HepG2 (cell line): ENCODE data around the gene PTCD3. TPM values are rescaled to one million over a fixed set of nuclear protein-coding genes. Genes with fewer than 3 reads are reported as not detected.
A peak's percentile ranks its signal among the peaks of the same experiment; 100 is the strongest.

Experiments used
- HNF4G ChIP-seq, 2 experiments: sonication (generic) in 1 of 2; formaldehyde crosslinking in 1 of 2; IDR thresholded peaks; 2 replicates each; pipeline versions ENCODE4 v1.4.0 to v1.6.1; 2011 to 2020; ENCODE audit warnings: borderline replicate concordance in 2 of 2, low read depth in 2 of 2, mild to moderate bottlenecking in 2 of 2, low read length in 1 of 2, missing genetic modification reagents in 1 of 2, moderate library complexity in 1 of 2
- ISL2 ChIP-seq: sonication (generic); formaldehyde crosslinking; IDR thresholded peaks from 2 replicates; pipeline ENCODE4 v1.5.0; 2020; ENCODE audit warnings: missing genetic modification reagents
- MAFK ChIP-seq, 2 experiments: IDR thresholded peaks in 1 of 2; conservative IDR thresholded peaks in 1 of 2; 2 replicates each; pipeline ENCODE4 v1.6.1; 2011; ENCODE audit warnings: improper control_type of control experiment in 2 of 2, low read length in 2 of 2
- MEF2D ChIP-seq: sonication (generic); formaldehyde crosslinking; IDR thresholded peaks from 2 replicates; pipeline ENCODE4 v1.5.1; 2020; ENCODE audit warnings: mild to moderate bottlenecking, missing genetic modification reagents
- THYN1 ChIP-seq: sonication (generic); formaldehyde crosslinking; IDR thresholded peaks from 2 replicates; pipeline ENCODE4 v1.8.1; 2023; ENCODE audit warnings: low read depth, mild to moderate bottlenecking, moderate library complexity, missing genetic modification reagents, borderline replicate concordance
- ZBED4 ChIP-seq: sonication (generic); formaldehyde crosslinking; IDR thresholded peaks from 2 replicates; pipeline ENCODE4 v1.4.0; 2020; ENCODE audit warnings: missing genetic modification reagents, borderline replicate concordance
- ZBTB39 ChIP-seq: sonication (generic); formaldehyde crosslinking; IDR thresholded peaks from 2 replicates; pipeline ENCODE4 v1.5.0; 2020; ENCODE audit warnings: missing genetic modification reagents
- ZBTB46 ChIP-seq: sonication (generic); formaldehyde crosslinking; IDR thresholded peaks from 2 replicates; pipeline ENCODE4 v1.4.0; 2020; ENCODE audit warnings: mild to moderate bottlenecking, missing genetic modification reagents, borderline replicate concordance
- ZGPAT ChIP-seq: IDR thresholded peaks from 2 replicates; pipeline ENCODE4 v1.6.1; 2016; ENCODE audit warnings: mild to moderate bottlenecking
- ZNF17 ChIP-seq: sonication (generic); formaldehyde crosslinking; IDR thresholded peaks from 2 replicates; pipeline ENCODE4 v1.5.0; 2020; ENCODE audit warnings: mild to moderate bottlenecking, missing genetic modification reagents
- ZNF749 ChIP-seq: sonication (generic); formaldehyde crosslinking; IDR thresholded peaks from 2 replicates; pipeline ENCODE4 v1.8.0; 2022; ENCODE audit warnings: mild to moderate bottlenecking, missing genetic modification reagents, moderate library complexity, borderline replicate concordance
- ZNF839 ChIP-seq: sonication (generic); formaldehyde crosslinking; IDR thresholded peaks from 2 replicates; pipeline ENCODE4 v1.4.0; 2020; ENCODE audit warnings: missing genetic modification reagents, mild to moderate bottlenecking, borderline replicate concordance
- polyA plus RNA-seq, 8 experiments: library from polyadenylated mRNA; depleted of rRNA in 3 of 8; stranded (reverse) in 7 of 8; unstranded in 1 of 8; fragments of >200 nt; fragmentation: Illumina TruSeq in 4 of 8; extraction: Trizol in 4 of 8; gene quantifications; 2 replicates each; pipeline versions ENCODE4 v1.2.1 to v1.2.3, GENCODE V29; 2011 to 2016; ENCODE audit warnings: low read depth in 4 of 8, missing spikeins in 1 of 8, mixed read lengths in 1 of 8; ENCODE audit not compliant: insufficient read depth in 1 of 8
- total RNA-seq, 5 experiments: library from RNA; depleted of rRNA; stranded (reverse); fragments of >200 nt; fragmentation: Illumina TruSeq; extraction: Trizol; gene quantifications; 2 replicates each; pipeline ENCODE4 v1.2.3, GENCODE V29; 2016; ENCODE audit warnings: low read depth in 1 of 5
- TF ChIP-seq, protein P1 (sequence below): sonication (generic); formaldehyde crosslinking; IDR thresholded peaks from 2 replicates; pipeline ENCODE4 v1.5.1; 2020; ENCODE audit warnings: mild to moderate bottlenecking, missing genetic modification reagents, moderate library complexity

Gene PTCD3
- total and polyA plus RNA-seq, 2 of the 13 experiments (the other 11 are each of a cell fraction or from before 2014, with no cell fraction given) = 124 to 309 TPM

GRCh38 chr2:86105252-86105968 lies 625 bp upstream of the PTCD3 start, which contains the start of gene POLR1A (continued):
- TF ChIP-seq ZNF749 (no peak), ZBTB46 (no peak), MEF2D (no peak; the same call in 1 of the 2 replicates), ZGPAT (CRISPR knock-in tag) (no peak), THYN1 (CRISPR knock-in tag) (no peak), ZBTB39 (CRISPR knock-in tag) (no peak), ISL2 (no peak), ZBED4 (CRISPR knock-in tag) (0 out of 2 replicates have a peak, but pooled peaks have one; percentile 50), MAFK (conservative IDR thresholded peaks at IDR 0.05 in 1 of 2, IDR thresholded peaks at IDR 0.05 in 1 of 2; ENCODE audit: low read length in 2 of 2) (no peak), ZNF839 (CRISPR knock-in tag) (no peak), ZNF17 (CRISPR knock-in tag) (no peak), HNF4G (IDR thresholded peaks at IDR 0.05; ENCODE audit: borderline replicate concordance, low read depth, low read length) (no peak; the same call in 1 of the 2 replicates), HNF4G (CRISPR knock-in tag; IDR thresholded peaks at IDR 0.05; ENCODE audit: borderline replicate concordance, low read depth) (no peak)
- TF ChIP-seq, protein P1, sequence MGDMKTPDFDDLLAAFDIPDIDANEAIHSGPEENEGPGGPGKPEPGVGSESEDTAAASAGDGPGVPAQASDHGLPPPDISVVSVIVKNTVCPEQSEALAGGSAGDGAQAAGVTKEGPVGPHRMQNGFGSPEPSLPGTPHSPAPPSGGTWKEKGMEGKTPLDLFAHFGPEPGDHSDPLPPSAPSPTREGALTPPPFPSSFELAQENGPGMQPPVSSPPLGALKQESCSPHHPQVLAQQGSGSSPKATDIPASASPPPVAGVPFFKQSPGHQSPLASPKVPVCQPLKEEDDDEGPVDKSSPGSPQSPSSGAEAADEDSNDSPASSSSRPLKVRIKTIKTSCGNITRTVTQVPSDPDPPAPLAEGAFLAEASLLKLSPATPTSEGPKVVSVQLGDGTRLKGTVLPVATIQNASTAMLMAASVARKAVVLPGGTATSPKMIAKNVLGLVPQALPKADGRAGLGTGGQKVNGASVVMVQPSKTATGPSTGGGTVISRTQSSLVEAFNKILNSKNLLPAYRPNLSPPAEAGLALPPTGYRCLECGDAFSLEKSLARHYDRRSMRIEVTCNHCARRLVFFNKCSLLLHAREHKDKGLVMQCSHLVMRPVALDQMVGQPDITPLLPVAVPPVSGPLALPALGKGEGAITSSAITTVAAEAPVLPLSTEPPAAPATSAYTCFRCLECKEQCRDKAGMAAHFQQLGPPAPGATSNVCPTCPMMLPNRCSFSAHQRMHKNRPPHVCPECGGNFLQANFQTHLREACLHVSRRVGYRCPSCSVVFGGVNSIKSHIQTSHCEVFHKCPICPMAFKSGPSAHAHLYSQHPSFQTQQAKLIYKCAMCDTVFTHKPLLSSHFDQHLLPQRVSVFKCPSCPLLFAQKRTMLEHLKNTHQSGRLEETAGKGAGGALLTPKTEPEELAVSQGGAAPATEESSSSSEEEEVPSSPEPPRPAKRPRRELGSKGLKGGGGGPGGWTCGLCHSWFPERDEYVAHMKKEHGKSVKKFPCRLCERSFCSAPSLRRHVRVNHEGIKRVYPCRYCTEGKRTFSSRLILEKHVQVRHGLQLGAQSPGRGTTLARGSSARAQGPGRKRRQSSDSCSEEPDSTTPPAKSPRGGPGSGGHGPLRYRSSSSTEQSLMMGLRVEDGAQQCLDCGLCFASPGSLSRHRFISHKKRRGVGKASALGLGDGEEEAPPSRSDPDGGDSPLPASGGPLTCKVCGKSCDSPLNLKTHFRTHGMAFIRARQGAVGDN (CRISPR knock-in tag) = peak; percentile 50; the same call in 1 of the 2 replicates
